ENCODE measurements around the gene NUAK1. TPM values are rescaled to one million over a fixed set of nuclear protein-coding genes. Genes with fewer than 3 reads are reported as not detected.

NUAK1 gene
- total and polyA plus RNA-seq, 9 donors = 5.8 to 14.0 (median 9.1) TPM

DNA sequence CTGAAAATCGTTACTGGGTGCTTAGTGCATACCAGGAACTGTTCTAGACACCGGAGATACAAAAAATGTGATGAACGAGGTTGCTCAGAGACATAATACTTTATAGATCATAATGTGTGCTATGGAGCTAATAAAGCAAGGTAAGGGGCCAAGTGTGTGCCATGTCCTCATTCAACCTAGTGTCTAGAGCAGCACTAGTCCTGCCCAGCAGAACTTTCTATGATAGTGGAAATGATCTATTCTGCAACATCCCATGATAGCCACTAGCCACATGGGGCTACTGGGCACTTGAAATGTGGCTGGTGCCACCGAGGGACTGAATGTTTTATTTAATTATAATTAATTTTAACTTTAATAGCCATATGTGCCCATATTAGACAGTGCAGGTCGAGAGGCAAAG, 15.6 kb downstream of the NUAK1 start:
- Histone ChIP-seq H3K27ac (ENCODE audit: low read length) (peak overlapping the region; percentile 84), H3K27me3 (ENCODE audit: control insufficient read depth, insufficient read depth, low read length) (no peaks in the 10 kb centered on the region), H3K9me3 (replicated peaks; ENCODE audit: control insufficient read depth, low read depth, low read length) (no peaks in the 10 kb centered on the region), H3K4me3 (ENCODE audit: low read length) (no peak overlapping the region), H3K4me1 (ENCODE audit: control insufficient read depth, insufficient read depth, low read length) (peaks cover 57% of the 10 kb centered on the region), H3K36me3 (ENCODE audit: control insufficient read depth, insufficient read depth, low read length) (no peaks in the 10 kb centered on the region)
- WGBS (ENCODE audit: insufficient coverage) = 100% methylated on average over 3 of the region's 5 CpGs
- no peak for DNase-seq

DNA sequence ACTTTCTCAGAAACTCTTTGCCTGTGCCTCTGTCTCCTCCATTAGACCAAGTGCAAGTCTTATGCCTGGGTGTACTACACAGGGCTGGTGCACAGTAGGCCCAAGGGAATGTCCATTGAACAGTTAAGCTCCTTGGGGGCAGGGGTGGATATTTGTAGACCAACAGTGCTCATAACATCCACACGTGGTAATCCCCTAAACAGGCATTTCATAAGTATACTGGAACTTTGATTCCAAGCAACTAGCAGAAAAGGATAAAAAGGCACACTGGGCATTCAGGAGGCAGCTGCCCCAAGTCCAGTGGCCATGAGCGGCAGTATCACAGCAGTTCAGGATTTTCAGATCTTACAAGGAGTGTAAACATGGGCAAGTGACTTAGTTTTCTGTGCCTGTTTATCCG, 16.8 kb downstream of the NUAK1 start:
- Histone ChIP-seq H3K4me1 (ENCODE audit: control insufficient read depth, insufficient read depth, low read length) (peaks cover 51% of the 10 kb centered on the region), H3K27ac (ENCODE audit: low read length) (no peak overlapping the region)

DNA sequence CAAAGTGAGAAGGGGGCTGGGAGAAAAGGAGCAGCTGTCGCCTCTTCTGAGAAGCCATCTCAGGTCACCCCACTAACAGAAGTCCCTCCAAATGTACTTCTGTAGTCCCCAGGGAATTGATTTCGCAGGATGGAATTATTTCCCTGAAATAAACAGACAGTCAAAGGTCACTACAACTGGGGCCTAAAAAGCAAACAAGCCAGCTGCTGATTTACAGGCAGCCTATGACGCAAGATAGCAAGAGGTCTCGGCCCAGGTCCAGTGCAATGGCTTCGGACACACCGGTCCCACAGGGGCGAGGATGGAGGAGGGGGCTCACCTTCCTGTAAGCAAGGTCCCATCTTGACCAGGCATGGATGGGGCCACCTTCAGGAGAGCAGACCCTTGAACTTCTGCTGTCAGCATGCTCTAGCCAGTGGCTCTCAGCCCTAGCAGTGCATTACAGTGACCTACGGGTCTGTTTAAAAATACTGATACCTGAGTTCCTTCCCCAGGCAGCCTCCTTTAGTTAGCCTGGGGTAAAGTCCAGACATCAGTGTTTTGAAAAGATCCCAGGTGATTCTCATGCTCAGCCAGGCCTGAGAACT, 18.1 kb downstream of the NUAK1 start:
- WGBS (ENCODE audit: insufficient coverage) = 56% methylated on average over 6 of the region's 8 CpGs
- peak; percentile 55 for DNase-seq
- no peaks in the 10 kb centered on the region for H3K36me3 ChIP-seq (ENCODE audit: control insufficient read depth, insufficient read depth, low read length)
- H3K4me1 ChIP-seq (ENCODE audit: control insufficient read depth, insufficient read depth, low read length) = peaks cover 45% of the 10 kb centered on the region
- H3K9me3 ChIP-seq (replicated peaks; ENCODE audit: control insufficient read depth, low read depth, low read length) = no peaks in the 10 kb centered on the region
- no peaks in the 10 kb centered on the region for H3K27me3 ChIP-seq (ENCODE audit: control insufficient read depth, insufficient read depth, low read length)
- H3K27ac ChIP-seq (ENCODE audit: low read length) = peak overlapping the region; percentile 48
- H3K4me3 ChIP-seq (ENCODE audit: low read length) = no peak overlapping the region

More for the DNA sequence above, 16.8 kb downstream of the NUAK1 start:
- Histone ChIP-seq H3K4me3 (ENCODE audit: low read length) (no peak overlapping the region), H3K9me3 (replicated peaks; ENCODE audit: control insufficient read depth, low read depth, low read length) (no peaks in the 10 kb centered on the region), H3K36me3 (ENCODE audit: control insufficient read depth, insufficient read depth, low read length) (no peaks in the 10 kb centered on the region), H3K27me3 (ENCODE audit: control insufficient read depth, insufficient read depth, low read length) (no peaks in the 10 kb centered on the region)
- no peak for DNase-seq
- 96% methylated on average over 2 of the region's 3 CpGs for WGBS (ENCODE audit: insufficient coverage)

DNA sequence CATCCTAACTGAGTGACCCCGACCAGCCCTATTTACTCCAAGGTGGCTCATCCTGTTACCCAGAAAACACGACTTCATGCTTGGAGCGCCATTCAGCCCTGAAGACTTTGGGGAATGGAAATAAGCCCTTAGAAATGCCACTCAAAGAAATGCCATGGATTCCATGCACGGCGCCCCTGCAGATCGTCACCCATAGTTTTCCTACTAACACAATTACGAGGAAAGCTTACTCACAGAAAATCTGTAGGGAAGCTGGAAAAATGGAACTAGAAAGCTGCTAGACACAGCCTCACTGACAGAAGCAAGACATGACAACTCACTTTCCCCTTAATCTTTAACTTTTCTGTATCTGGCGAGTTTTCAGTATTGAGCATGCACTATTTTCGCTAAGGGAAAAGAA, 19.5 kb downstream of the NUAK1 start:
- 33% methylated on average over 2 of the region's 9 CpGs for WGBS (ENCODE audit: insufficient coverage)
- Histone ChIP-seq H3K4me3 (ENCODE audit: low read length) (no peak overlapping the region), H3K27me3 (ENCODE audit: control insufficient read depth, insufficient read depth, low read length) (no peaks in the 10 kb centered on the region), H3K9me3 (replicated peaks; ENCODE audit: control insufficient read depth, low read depth, low read length) (no peaks in the 10 kb centered on the region), H3K27ac (ENCODE audit: low read length) (peak overlapping the region; percentile 17), H3K36me3 (ENCODE audit: control insufficient read depth, insufficient read depth, low read length) (no peaks in the 10 kb centered on the region), H3K4me1 (ENCODE audit: control insufficient read depth, insufficient read depth, low read length) (peaks cover 50% of the 10 kb centered on the region)
- DNase-seq = no peak

DNA sequence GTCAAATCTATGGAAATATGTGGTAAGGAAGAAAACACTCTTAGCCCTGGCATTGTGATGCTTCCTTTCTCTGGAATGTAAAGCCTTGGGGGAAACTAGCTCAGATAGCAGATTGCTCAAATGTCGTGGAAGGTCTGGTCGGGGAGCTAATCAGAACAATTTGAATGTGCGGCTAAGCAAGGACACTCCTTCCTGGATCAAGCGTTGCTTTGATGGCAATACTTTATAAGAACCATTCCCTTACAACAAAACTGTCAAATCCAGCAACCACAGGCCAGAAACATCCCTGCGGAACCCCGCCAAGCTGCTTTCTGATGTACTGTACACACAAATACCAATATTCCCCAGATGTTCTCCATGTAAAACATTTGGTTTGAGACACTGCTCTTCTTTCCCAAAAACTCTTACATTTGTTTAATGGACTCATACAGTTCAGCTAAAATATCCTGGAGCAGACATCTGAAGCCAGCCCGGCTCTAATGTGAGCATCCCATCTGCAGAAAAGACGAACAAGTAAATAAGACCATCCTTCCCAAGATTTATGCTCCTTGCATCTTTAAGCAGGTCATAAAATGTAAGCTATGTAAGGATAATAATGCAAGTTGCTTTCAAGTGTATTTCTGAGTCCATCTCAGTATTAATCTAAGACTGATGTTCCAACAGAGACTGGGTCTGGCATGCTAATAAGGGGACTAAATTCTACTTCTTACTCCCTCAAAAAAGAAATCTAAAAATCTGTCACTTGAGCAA, 20.2 kb downstream of the NUAK1 start:
- Histone ChIP-seq H3K27me3 (ENCODE audit: control insufficient read depth, insufficient read depth, low read length) (no peaks in the 10 kb centered on the region), H3K4me1 (ENCODE audit: control insufficient read depth, insufficient read depth, low read length) (peaks cover 52% of the 10 kb centered on the region), H3K9me3 (replicated peaks; ENCODE audit: control insufficient read depth, low read depth, low read length) (no peaks in the 10 kb centered on the region), H3K36me3 (ENCODE audit: control insufficient read depth, insufficient read depth, low read length) (no peaks in the 10 kb centered on the region), H3K4me3 (ENCODE audit: low read length) (no peak overlapping the region), H3K27ac (ENCODE audit: low read length) (peak overlapping the region; percentile 8)
- DNase-seq = peak; percentile 94
- WGBS (ENCODE audit: insufficient coverage) = 37% methylated on average over 4 of the region's 8 CpGs

DNA sequence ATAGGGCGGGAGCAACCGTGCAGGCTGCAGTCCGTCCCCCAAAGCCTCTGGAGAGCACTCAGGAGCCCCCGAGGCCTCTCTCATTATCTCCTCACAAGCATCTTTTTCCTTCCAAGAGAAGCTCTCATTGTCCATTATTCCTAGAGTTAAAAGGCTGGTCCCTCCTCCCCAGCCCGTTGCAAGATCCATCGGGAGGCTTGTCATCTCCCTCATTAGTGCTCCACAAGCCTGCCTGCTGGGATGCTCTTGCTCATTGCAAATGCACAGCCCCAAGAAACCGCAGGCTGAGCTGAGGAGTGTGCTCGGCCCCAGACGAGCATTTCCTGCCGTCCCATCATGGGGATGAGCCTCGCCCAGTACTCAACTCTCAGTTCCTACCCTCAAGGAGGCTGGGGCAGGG, 23.3 kb downstream of the NUAK1 start:
- Histone ChIP-seq H3K36me3 (ENCODE audit: control insufficient read depth, insufficient read depth, low read length) (no peaks in the 10 kb centered on the region), H3K9me3 (replicated peaks; ENCODE audit: control insufficient read depth, low read depth, low read length) (no peaks in the 10 kb centered on the region), H3K4me1 (ENCODE audit: control insufficient read depth, insufficient read depth, low read length) (peaks cover 48% of the 10 kb centered on the region), H3K4me3 (ENCODE audit: low read length) (no peak overlapping the region), H3K27me3 (ENCODE audit: control insufficient read depth, insufficient read depth, low read length) (peaks cover 6% of the 10 kb centered on the region), H3K27ac (ENCODE audit: low read length) (no peak overlapping the region)
- 50% methylated on average over 7 of the region's 11 CpGs for WGBS (ENCODE audit: insufficient coverage)
- no peak for DNase-seq

DNA sequence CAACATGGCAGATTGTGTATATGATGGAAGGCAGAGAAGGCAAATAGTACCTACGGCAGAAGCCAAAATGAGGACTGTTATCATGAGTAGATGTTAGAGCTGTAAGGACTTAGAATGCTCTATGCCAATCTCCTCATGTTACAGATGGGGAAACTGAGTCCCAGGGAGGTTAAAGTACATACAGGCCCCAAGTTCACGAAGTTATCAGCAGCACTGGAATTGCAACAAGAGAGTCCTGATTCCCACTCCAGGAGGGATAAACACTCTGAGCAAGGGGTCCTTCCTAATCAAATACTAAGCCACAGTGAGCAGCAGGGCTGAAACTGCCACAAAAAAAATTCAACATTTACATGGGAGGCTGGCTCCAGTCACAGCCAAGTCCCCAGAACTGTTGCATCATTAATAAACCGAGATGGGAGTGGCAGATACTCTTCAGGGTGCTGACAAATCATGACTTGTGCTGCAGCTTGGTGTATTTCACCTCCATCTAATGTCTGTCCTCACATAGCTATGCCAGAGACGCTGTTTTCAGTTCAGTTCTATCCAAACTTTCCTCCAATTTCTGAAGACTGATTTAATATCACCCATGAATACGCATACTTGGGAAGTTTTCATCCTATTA, 24.2 kb downstream of the NUAK1 start:
- no peaks in the 10 kb centered on the region for H3K36me3 ChIP-seq (ENCODE audit: control insufficient read depth, insufficient read depth, low read length)
- H3K27ac ChIP-seq (ENCODE audit: low read length) = no peak overlapping the region
- no peaks in the 10 kb centered on the region for H3K9me3 ChIP-seq (replicated peaks; ENCODE audit: control insufficient read depth, low read depth, low read length)
- H3K27me3 ChIP-seq (ENCODE audit: control insufficient read depth, insufficient read depth, low read length) = peaks cover 8% of the 10 kb centered on the region
- no peak overlapping the region for H3K4me3 ChIP-seq (ENCODE audit: low read length)
- H3K4me1 ChIP-seq (ENCODE audit: control insufficient read depth, insufficient read depth, low read length) = peaks cover 43% of the 10 kb centered on the region
- WGBS (ENCODE audit: insufficient coverage) = 100% methylated on average over 1 of the region's 5 CpGs
- no peak for DNase-seq

DNA sequence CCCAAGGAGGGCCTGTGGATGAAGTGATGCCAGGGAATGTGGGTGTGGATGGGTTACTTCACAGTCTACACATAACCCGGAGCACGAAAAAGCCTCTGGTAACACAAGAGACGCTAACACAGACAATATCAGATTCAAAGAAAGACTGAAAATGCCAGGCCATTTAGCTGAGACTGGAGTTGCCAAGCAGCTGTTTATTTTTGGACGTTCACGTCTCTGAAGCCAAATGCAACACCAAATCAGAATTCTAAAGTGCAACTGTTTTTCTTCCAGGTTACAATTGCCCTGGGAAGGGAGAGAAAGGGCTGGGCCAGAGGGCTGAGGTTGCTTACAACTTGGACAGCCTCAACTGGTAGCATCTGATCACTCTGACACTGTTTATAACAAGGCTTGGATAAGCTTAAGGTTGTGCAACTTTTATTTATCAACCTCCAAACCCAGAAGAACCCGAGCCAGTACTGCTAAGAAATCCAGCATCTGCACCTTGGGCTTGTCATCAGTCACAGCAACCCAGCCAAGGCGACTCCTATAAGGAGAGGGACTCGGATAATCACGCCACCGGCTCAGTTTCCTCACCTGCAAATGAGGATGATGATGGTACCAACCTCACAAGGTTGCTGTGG, 24.8 kb downstream of the NUAK1 start:
- Histone ChIP-seq H3K4me1 (ENCODE audit: control insufficient read depth, insufficient read depth, low read length) (peaks cover 43% of the 10 kb centered on the region), H3K27ac (ENCODE audit: low read length) (peak overlapping the region; percentile 39), H3K36me3 (ENCODE audit: control insufficient read depth, insufficient read depth, low read length) (no peaks in the 10 kb centered on the region), H3K27me3 (ENCODE audit: control insufficient read depth, insufficient read depth, low read length) (peaks cover 8% of the 10 kb centered on the region), H3K4me3 (ENCODE audit: low read length) (no peak overlapping the region), H3K9me3 (replicated peaks; ENCODE audit: control insufficient read depth, low read depth, low read length) (no peaks in the 10 kb centered on the region)
- no peak for DNase-seq
- 71% methylated on average over 6 of the region's 10 CpGs for WGBS (ENCODE audit: insufficient coverage)

DNA sequence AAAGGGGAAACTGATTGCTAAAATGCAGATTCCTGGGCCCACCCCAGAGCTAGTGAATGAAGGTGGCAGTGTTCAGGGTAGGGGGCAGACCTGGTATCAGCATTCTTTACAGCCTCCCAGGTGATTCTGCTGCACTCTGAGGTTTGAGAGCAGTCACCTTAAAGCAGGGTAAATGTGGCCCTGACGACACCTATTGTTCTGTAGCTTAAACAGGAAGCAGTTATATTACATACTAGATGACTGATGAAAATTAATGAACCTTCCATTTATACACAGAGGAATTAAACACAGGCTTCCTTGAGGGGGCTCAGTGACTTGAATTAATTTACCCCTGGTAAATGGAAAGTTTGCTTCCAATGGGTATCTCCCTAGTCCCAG, 25.3 kb downstream of the NUAK1 start:
- no CpG with 5 or more reads among the region's 1 CpG for WGBS (ENCODE audit: insufficient coverage)
- no peak for DNase-seq
- Histone ChIP-seq H3K4me1 (ENCODE audit: control insufficient read depth, insufficient read depth, low read length) (peaks cover 46% of the 10 kb centered on the region), H3K9me3 (replicated peaks; ENCODE audit: control insufficient read depth, low read depth, low read length) (no peaks in the 10 kb centered on the region), H3K27ac (ENCODE audit: low read length) (no peak overlapping the region), H3K4me3 (ENCODE audit: low read length) (no peak overlapping the region), H3K27me3 (ENCODE audit: control insufficient read depth, insufficient read depth, low read length) (peaks cover 8% of the 10 kb centered on the region), H3K36me3 (ENCODE audit: control insufficient read depth, insufficient read depth, low read length) (no peaks in the 10 kb centered on the region)

DNA sequence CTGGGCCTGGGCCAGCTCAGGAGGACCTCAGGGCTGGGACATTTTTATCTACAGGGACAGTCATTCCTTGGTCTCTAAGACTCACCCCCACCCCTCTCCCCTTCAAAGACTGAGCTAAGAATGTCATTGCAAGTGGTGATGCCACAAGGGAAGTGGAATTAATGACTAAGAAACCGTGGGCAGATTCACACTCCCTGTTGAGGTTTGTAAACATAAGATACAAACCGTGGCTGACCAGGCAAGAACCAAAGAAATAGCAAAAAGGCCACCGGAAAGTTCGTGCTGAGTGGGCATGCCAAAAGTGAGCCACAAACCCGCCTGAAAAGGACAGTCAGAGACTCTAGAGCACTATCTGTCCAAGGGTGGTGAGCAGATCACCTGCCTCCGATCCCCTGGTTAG, 25.7 kb downstream of the NUAK1 start:
- H3K4me1 ChIP-seq (ENCODE audit: control insufficient read depth, insufficient read depth, low read length) = peaks cover 46% of the 10 kb centered on the region
- WGBS (ENCODE audit: insufficient coverage) = 65% methylated on average over 6 of the region's 6 CpGs
- no peaks in the 10 kb centered on the region for H3K9me3 ChIP-seq (replicated peaks; ENCODE audit: control insufficient read depth, low read depth, low read length)
- no peaks in the 10 kb centered on the region for H3K36me3 ChIP-seq (ENCODE audit: control insufficient read depth, insufficient read depth, low read length)
- peaks cover 8% of the 10 kb centered on the region for H3K27me3 ChIP-seq (ENCODE audit: control insufficient read depth, insufficient read depth, low read length)
- H3K27ac ChIP-seq (ENCODE audit: low read length) = no peak overlapping the region
- H3K4me3 ChIP-seq (ENCODE audit: low read length) = no peak overlapping the region
- no peak for DNase-seq

All from muscle of leg (tissue), 11 donors.